Activated CD8-positive, alpha-beta memory T cell treated with anti-CD3 and anti-CD28 coated beads, Interleukin-2, amount 50 U/mL, for 1 hour (primary cell): ENCODE results near the gene SP110.
"Not testable (repeated sequence)": the region's sequence is repeated elsewhere in the genome, so short reads cannot be mapped to it uniquely, and the experiment has no call there.

ENCODE experiments used
- DNase-seq: peaks from one replicate; pipeline ENCODE4 v3.0.0-alpha.2; 2020; ENCODE audit errors: extremely low read depth

SP110 gene

GRCh38 chr2:230124757-230125431 lies 94.9 kb downstream of the SP110 start:
- DNase-seq: no peak

- DNase-seq: no peak
Observed at GRCh38 chr2:230124235-230124634, 95.5 kb downstream of the SP110 start.

GRCh38 chr2:230120376-230120775 lies 99.4 kb downstream of the SP110 start:
- not testable (repeated sequence) for DNase-seq

GRCh38 chr2:230119827-230120226 lies 100.0 kb downstream of the SP110 start:
- not testable (repeated sequence) for DNase-seq
